Measurements from ENCODE around the gene EHMT1.

The EHMT1 gene

DNA sequence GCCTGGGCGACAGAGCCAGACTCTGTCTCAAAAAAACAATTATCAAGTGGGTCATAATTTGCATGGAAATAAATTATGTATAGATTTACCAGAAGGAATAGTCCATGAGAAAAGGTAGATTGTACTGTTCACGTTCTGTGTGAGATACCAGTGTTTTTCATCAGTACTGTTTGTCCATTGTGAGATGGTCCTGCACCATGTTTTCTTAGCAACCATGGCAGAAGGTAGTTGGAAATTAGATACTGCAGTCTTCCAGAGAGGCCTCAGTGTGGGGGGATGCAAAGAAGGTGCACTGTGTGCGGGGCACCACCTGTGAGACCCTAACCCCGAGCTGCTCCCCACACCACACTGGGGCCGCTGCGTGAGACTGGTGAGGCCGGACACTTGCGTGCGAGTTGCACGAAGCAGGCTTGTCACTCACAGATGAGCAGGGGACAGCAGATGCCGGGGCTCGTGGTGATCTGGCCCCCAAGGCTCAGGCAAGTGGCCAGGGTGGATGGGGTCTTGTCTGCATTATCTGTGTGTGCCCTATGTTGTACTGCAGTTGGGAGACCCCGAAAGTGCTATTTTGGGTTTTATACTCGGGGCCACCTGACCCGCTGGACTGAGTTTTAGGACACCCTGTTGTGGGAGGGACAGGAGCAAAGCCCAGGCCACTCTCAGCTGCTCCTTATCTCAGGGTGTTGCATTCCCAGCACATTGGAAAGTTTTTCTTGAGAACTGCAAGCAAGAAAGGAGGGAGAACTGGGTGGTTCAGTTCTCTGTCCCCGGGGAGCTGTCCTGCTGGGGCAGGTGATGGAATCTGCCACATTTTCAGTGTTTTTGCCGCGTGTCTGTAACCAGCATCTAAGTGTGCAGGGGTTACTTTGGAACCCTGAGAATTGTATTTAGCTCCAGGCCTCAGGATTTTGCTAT, 61.9 kb downstream of the EHMT1 start:
- no peak for TF ChIP-seq TAF1 (IDR thresholded peaks at IDR 0.05; ENCODE audit: borderline replicate concordance, low read depth, low read length)
- TF ChIP-seq POLR2AphosphoS5 (IDR thresholded peaks at IDR 0.05; ENCODE audit: low read depth, low read length), result no peak
- no peak for TF ChIP-seq POLR2A (IDR thresholded peaks at IDR 0.05; ENCODE audit: low read depth, low read length)
- DNase-seq (ENCODE audit: insufficient read length) (no peak), FAIRE-seq (no peak)

DNA sequence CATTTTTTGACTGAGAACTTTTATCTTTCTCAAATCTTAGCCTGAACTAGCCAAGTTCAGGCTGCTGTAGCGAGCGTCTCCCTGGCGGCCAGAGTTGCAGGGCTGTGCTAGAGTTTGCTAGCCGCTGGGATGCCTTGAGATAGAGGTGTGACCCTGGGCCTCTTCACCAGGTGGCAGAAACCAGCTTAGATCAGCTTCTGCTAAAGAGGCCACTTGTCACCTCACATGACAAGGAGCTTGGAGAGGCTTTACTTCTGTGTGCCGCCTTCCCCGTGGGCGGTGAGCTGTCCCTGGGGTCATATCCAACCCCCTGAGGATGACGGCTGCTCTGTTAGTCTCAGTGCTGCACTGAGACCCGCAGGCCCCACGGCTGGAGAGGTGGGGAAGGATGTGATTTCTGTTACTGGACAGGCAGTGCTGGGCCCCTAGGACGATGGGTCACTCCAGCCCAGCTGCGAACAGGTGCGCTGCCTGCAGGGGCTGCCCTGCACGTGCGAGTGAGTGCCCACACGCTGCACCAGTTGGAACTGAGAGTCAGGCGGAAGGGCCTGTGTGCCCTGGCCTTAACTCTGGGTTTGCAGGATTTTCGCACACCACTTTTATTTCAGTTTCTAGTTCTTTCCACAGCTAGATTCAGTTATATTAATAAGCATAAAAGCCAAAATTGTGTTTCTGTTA, 63.8 kb downstream of the EHMT1 start:
- no peak for FAIRE-seq
- DNase-seq (ENCODE audit: insufficient read length), result no peak
- TF ChIP-seq POLR2AphosphoS5 (IDR thresholded peaks at IDR 0.05; ENCODE audit: low read depth, low read length), result no peak
- TF ChIP-seq TAF1 (IDR thresholded peaks at IDR 0.05; ENCODE audit: borderline replicate concordance, low read depth, low read length), result no peak
- TF ChIP-seq POLR2A (IDR thresholded peaks at IDR 0.05; ENCODE audit: low read depth, low read length), result no peak

- no peak for FAIRE-seq
- no peak for DNase-seq (ENCODE audit: insufficient read length)
- TF ChIP-seq TAF1 (IDR thresholded peaks at IDR 0.05; ENCODE audit: borderline replicate concordance, low read depth, low read length) (no peak), POLR2AphosphoS5 (IDR thresholded peaks at IDR 0.05; ENCODE audit: low read depth, low read length) (no peak), POLR2A (IDR thresholded peaks at IDR 0.05; ENCODE audit: low read depth, low read length) (no peak)
Observed at GRCh38 chr9:137683262-137683864, 64.6 kb downstream of the EHMT1 start.

GRCh38 chr9:137685035-137685740, 66.4 kb downstream of the EHMT1 start:
- no peak for TF ChIP-seq TAF1 (IDR thresholded peaks at IDR 0.05; ENCODE audit: borderline replicate concordance, low read depth, low read length)
- no peak for TF ChIP-seq POLR2A (IDR thresholded peaks at IDR 0.05; ENCODE audit: low read depth, low read length)
- DNase-seq (ENCODE audit: insufficient read length) (no peak), FAIRE-seq (no peak)

- DNase-seq (ENCODE audit: insufficient read length), result no peak
- TF ChIP-seq TAF1 (IDR thresholded peaks at IDR 0.05; ENCODE audit: borderline replicate concordance, low read depth, low read length) (no peak), POLR2AphosphoS5 (IDR thresholded peaks at IDR 0.05; ENCODE audit: low read depth, low read length) (no peak)
- FAIRE-seq, result peak; percentile 48
Observed at GRCh38 chr9:137685741-137686420, 67.1 kb downstream of the EHMT1 start.

DNA sequence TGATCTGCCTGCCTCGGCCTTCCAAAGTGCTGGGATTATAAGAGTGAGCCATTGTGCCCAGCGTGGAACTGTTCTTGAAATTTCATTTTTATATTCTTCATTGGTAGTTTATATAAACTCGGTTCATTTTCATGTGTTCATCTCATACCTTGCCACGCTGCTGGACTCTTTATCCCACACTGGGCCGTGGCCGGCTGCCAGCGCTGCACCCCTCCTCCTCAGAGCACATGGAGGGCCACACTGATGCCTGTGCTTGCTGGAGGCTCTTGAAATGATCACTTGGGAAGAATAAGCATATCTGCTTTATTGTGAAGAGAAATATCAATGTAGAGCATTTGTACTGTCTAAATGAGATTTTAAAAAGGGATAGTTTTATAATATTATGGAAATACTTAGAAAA, 69.5 kb downstream of the EHMT1 start:
- TF ChIP-seq POLR2AphosphoS5 (IDR thresholded peaks at IDR 0.05; ENCODE audit: low read depth, low read length) (no peak), TAF1 (IDR thresholded peaks at IDR 0.05; ENCODE audit: borderline replicate concordance, low read depth, low read length) (no peak), POLR2A (IDR thresholded peaks at IDR 0.05; ENCODE audit: low read depth, low read length) (no peak)
- FAIRE-seq (no peak), DNase-seq (ENCODE audit: insufficient read length) (no peak)

- no peak for DNase-seq (ENCODE audit: insufficient read length)
- TF ChIP-seq POLR2AphosphoS5 (IDR thresholded peaks at IDR 0.05; ENCODE audit: low read depth, low read length) (no peak), TAF1 (IDR thresholded peaks at IDR 0.05; ENCODE audit: borderline replicate concordance, low read depth, low read length) (no peak)
- FAIRE-seq, result no peak
Observed at GRCh38 chr9:137688725-137689124, 69.9 kb downstream of the EHMT1 start.

DNA sequence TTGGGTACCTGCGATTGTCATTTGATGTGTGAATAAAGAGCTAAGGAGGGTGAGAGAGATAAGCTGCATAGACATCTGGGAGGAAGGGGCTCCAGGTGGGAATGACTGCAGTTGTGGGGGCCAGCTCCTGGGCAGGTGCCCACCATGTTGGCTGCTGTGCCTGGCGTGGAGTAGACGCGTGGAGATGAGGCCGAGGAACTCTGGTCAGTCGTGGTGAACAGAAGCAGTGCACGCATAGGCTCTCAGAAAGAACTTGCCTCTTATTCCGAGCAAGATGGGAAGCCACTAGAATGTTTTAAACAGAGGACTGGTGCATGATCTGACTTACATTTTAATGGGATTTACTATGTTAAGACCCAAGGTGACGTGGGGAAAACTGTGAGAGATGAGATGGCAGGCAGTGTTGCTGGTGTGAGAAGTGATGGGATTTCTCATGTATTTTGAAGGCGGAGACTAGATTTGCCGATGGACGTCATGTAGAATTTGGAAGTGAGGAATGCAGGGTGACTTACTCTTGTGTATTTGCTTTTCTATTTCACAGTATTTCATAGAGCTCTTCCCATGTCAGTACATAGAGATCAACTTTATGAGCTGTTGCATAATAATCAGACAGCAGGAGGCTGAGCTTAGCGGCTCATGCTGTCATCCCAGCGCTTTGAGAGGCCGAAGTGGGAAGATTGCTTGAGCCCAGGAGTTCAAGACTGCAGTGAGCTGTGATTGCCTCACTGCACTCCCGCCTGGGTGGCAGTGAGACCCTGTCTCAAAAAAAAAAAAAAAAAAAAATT, 71.1 kb downstream of the EHMT1 start:
- TF ChIP-seq TAF1 (IDR thresholded peaks at IDR 0.05; ENCODE audit: borderline replicate concordance, low read depth, low read length) (no peak), POLR2A (IDR thresholded peaks at IDR 0.05; ENCODE audit: low read depth, low read length) (no peak), POLR2AphosphoS5 (IDR thresholded peaks at IDR 0.05; ENCODE audit: low read depth, low read length) (no peak)
- no peak for FAIRE-seq
- DNase-seq (ENCODE audit: insufficient read length), result no peak

- TF ChIP-seq TAF1 (IDR thresholded peaks at IDR 0.05; ENCODE audit: borderline replicate concordance, low read depth, low read length) (no peak), POLR2A (IDR thresholded peaks at IDR 0.05; ENCODE audit: low read depth, low read length) (no peak)
- no peak for DNase-seq (ENCODE audit: insufficient read length)
- no peak for FAIRE-seq
Observed at GRCh38 chr9:137690930-137691645, 72.3 kb downstream of the EHMT1 start.
